ENCODE data around the gene TPPP3.

TPPP3 gene

DNA sequence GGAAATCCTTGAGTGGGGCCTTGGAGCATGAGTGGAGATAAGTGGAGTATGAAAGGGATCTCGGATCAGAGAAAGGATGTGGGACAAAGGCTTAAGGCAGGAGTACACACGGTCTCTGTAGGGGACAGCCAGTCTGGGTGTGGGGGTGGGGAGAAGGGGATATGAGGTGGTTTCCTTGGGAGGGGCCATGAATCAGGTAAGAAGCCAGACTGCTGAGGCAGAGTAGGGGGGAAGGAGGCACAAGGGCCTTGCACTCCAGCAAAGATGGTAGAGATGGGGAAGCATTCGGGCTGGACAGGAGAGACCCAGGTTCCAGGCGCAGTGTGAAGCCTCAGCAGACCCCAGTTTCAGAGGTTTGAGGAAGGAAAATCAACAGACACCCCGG, 39.2 kb upstream of the TPPP3 start:
- Histone ChIP-seq H3K36me3 (ENCODE audit: insufficient read depth, low read depth, low read length) (peaks cover 8% of the 10 kb centered on the region), H3K27me3 (ENCODE audit: insufficient read depth, low read length) (peaks cover 31% of the 10 kb centered on the region), H3K4me1 (ENCODE audit: insufficient read depth, low read length) (peaks cover 22% of the 10 kb centered on the region; the same call in 1 of the 2 replicates), H3K4me3 (ENCODE audit: low read length) (peak overlapping the region; percentile 89; the same call in 1 of the 2 replicates), H3K9ac (ENCODE audit: low read depth, low read length) (peak overlapping the region; percentile 73; the same call in 1 of the 2 replicates), H3K27ac (ENCODE audit: low read length) (no peak overlapping the region), H3K9me3 (ENCODE audit: insufficient read depth, low read depth, low read length) (no peaks in the 10 kb centered on the region)

DNA sequence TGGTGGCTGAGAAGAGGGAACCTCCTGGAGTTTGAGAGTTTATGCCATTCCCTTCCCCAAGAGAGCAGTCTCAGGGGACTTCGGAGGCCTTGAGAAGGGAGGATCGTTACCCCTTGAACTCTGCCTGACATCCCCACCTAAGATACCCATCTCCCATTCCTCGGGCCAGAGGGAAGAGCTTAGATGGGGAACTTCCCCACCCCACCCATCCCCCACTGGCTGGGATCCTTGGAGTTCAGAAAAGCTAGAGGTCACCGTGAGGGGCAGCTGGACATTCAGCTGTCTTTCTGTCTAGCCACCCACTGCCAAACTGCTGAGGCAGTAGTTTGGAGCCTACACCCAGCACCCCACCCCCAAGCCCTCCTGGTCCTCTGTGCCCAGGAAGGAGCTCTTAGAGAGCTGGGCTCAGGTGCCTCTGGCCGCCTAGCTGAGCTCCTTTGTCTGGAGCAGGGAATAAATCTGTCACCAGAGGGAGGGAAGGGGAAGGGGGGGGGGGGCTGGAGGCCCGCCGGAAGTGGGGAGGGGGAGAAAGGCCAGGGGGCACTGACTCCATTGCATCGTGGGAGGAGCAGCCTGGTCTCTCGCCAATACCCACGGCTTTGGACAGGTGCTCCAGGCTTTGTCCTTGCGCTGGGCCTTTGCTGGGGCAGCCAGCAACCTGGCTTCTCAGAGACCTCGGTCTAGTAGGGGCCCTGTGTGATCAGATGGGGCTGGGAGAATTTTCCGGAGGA, 38.6 kb upstream of the TPPP3 start:
- H3K4me1 ChIP-seq (ENCODE audit: insufficient read depth, low read length): peaks cover 22% of the 10 kb centered on the region; the same call in 1 of the 2 replicates
- peaks cover 31% of the 10 kb centered on the region for H3K27me3 ChIP-seq (ENCODE audit: insufficient read depth, low read length)
- peaks cover 2% of the 10 kb centered on the region; the same call in 1 of the 2 replicates for H3K36me3 ChIP-seq (ENCODE audit: insufficient read depth, low read depth, low read length)
- no peak overlapping the region for H3K27ac ChIP-seq (ENCODE audit: low read length)
- no peaks in the 10 kb centered on the region for H3K9me3 ChIP-seq (ENCODE audit: insufficient read depth, low read depth, low read length)
- peak overlapping the region; percentile 73; the same call in 1 of the 2 replicates for H3K9ac ChIP-seq (ENCODE audit: low read depth, low read length)
- H3K4me3 ChIP-seq (ENCODE audit: low read length): peak overlapping the region; percentile 89

DNA sequence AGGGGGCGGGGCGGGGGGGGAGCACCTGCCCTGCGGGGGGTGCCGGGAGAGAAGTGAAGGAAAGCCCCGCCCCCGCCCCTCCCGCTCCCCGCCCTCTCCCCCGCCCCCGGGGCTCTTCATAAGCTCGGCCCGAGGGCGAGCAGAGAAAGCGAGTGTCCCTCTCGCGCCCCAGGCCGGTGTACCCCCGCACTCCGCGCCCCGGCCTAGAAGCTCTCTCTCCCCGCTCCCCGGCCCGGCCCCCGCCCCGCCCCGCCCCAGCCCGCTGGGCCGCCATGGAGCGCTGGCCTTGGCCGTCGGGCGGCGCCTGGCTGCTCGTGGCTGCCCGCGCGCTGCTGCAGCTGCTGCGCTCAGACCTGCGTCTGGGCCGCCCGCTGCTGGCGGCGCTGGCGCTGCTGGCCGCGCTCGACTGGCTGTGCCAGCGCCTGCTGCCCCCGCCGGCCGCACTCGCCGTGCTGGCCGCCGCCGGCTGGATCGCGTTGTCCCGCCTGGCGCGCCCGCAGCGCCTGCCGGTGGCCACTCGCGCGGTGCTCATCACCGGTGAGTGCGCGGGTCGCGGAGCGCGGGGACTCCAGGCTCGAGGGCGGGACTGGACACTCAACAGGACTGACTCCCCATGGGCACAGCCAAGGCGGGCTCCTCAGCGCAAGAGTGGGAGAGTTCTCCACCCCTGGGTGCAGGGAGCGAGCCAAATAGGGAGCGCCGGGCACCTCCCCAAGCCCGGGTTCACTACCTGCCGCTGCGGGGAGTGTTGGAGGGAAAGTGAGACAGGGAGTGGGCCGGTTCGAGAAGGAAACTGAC, 37.9 kb upstream of the TPPP3 start, which contains the start of gene HSD11B2:
HSD11B2 (plus strand) TSS at position 145 of the 798 bp plus-strand sequence; CDS start at position 273, 128 bp downstream.
- H3K9ac ChIP-seq (ENCODE audit: low read depth, low read length): peak within 1 kb of the TSS; percentile 71; the same call in 1 of the 2 replicates
- no peak within 1 kb of the TSS for H3K27ac ChIP-seq (ENCODE audit: low read length)
- H3K4me3 ChIP-seq (ENCODE audit: low read length): peak within 1 kb of the TSS; percentile 89

DNA sequence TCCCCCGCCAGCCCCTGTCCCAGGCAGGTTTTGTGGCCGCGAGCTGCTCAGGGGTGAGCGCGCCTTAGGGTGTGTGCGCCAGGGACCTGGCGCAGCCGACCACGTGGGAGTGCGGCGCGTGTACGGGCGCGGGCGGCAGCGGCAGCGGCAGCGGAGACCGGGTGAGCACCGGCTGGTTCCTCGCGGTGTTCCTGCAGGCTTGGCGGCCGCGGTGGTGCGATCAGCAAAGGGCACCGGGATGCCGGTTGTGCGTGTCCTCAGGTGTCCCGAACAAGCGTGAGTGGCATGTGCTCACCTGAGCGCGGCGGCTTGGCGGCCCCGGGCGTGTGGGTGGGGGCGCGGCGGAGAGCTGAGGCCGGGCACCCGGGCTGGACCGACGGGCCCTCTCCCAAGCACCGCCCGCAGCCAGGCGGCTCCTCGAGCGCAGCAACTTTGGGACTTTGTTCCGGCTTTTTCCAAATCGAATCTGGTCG, 37.2 kb upstream of the TPPP3 start:
- H3K9me3 ChIP-seq (ENCODE audit: insufficient read depth, low read depth, low read length): no peaks in the 10 kb centered on the region
- peaks cover 31% of the 10 kb centered on the region for H3K27me3 ChIP-seq (ENCODE audit: insufficient read depth, low read length)
- peak overlapping the region; percentile 70 for H3K4me3 ChIP-seq (ENCODE audit: low read length)
- peaks cover 26% of the 10 kb centered on the region; the same call in 1 of the 2 replicates for H3K4me1 ChIP-seq (ENCODE audit: insufficient read depth, low read length)
- H3K36me3 ChIP-seq (ENCODE audit: insufficient read depth, low read depth, low read length): no peaks in the 10 kb centered on the region
- H3K9ac ChIP-seq (ENCODE audit: low read depth, low read length): peak overlapping the region; percentile 71; the same call in 1 of the 2 replicates
- no peak overlapping the region for H3K27ac ChIP-seq (ENCODE audit: low read length)

More for the DNA sequence above, 37.9 kb upstream of the TPPP3 start, which contains the start of gene HSD11B2:
- Histone ChIP-seq H3K9me3 (ENCODE audit: insufficient read depth, low read depth, low read length) (no peaks in the 10 kb centered on the region), H3K4me1 (ENCODE audit: insufficient read depth, low read length) (peaks cover 22% of the 10 kb centered on the region; the same call in 1 of the 2 replicates), H3K27me3 (ENCODE audit: insufficient read depth, low read length) (peaks cover 31% of the 10 kb centered on the region), H3K36me3 (ENCODE audit: insufficient read depth, low read depth, low read length) (no peaks in the 10 kb centered on the region)

- no peak overlapping the region for H3K27ac ChIP-seq (ENCODE audit: low read length)
- H3K9ac ChIP-seq (ENCODE audit: low read depth, low read length): peak overlapping the region; percentile 71; the same call in 1 of the 2 replicates
- peaks cover 32% of the 10 kb centered on the region for H3K4me1 ChIP-seq (ENCODE audit: insufficient read depth, low read length)
- peaks cover 31% of the 10 kb centered on the region for H3K27me3 ChIP-seq (ENCODE audit: insufficient read depth, low read length)
- no peaks in the 10 kb centered on the region for H3K9me3 ChIP-seq (ENCODE audit: insufficient read depth, low read depth, low read length)
- H3K4me3 ChIP-seq (ENCODE audit: low read length): peak overlapping the region; percentile 70
- H3K36me3 ChIP-seq (ENCODE audit: insufficient read depth, low read depth, low read length): no peaks in the 10 kb centered on the region
Observed at GRCh38 chr16:67429799-67430503, 36.7 kb upstream of the TPPP3 start.

- Histone ChIP-seq H3K4me3 (ENCODE audit: low read length) (no peak overlapping the region; the same call in 1 of the 2 replicates), H3K27ac (ENCODE audit: low read length) (no peak overlapping the region), H3K9me3 (ENCODE audit: insufficient read depth, low read depth, low read length) (no peaks in the 10 kb centered on the region), H3K36me3 (ENCODE audit: insufficient read depth, low read depth, low read length) (no peaks in the 10 kb centered on the region), H3K27me3 (ENCODE audit: insufficient read depth, low read length) (peaks cover 31% of the 10 kb centered on the region), H3K4me1 (ENCODE audit: insufficient read depth, low read length) (peaks cover 39% of the 10 kb centered on the region), H3K9ac (ENCODE audit: low read depth, low read length) (no peak overlapping the region)
Observed at GRCh38 chr16:67429053-67429798, 35.9 kb upstream of the TPPP3 start.

DNA sequence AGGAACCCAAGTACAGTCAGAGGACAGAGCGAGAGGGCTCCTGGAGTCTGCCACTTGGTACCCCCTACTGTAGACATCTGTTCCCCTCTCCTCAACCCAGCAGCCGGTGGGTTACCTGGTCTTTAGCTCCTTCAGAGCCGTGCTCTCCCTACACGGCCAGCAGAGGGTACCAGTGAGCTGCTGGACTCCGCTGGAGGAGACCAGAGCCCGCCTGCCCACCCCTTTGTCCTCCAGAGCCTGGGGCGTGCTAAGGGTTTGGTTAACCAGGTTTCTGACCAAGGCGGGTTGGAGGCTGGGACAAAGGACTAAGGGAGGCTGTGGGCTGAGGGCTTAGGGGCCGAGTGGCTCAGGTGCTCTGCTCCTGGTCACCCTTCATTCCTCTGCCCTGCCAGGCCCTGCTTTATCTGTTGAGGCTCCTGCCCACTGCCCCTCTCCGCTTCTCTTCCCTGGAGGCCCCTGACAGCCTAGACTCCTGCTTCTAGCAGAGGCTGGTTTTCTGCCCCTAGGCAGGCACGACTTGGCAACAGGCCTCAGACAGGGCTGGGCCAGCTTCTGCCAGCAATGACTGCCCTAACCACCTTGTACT, 34.9 kb upstream of the TPPP3 start:
- H3K36me3 ChIP-seq (ENCODE audit: insufficient read depth, low read depth, low read length): no peaks in the 10 kb centered on the region
- no peak overlapping the region for H3K4me3 ChIP-seq (ENCODE audit: low read length)
- no peak overlapping the region for H3K27ac ChIP-seq (ENCODE audit: low read length)
- H3K9ac ChIP-seq (ENCODE audit: low read depth, low read length): peak overlapping the region; percentile 34; the same call in 1 of the 2 replicates
- peaks cover 31% of the 10 kb centered on the region for H3K27me3 ChIP-seq (ENCODE audit: insufficient read depth, low read length)
- peaks cover 45% of the 10 kb centered on the region for H3K4me1 ChIP-seq (ENCODE audit: insufficient read depth, low read length)
- H3K9me3 ChIP-seq (ENCODE audit: insufficient read depth, low read depth, low read length): no peaks in the 10 kb centered on the region

- no peak overlapping the region for H3K4me3 ChIP-seq (ENCODE audit: low read length)
- H3K36me3 ChIP-seq (ENCODE audit: insufficient read depth, low read depth, low read length): no peaks in the 10 kb centered on the region
- H3K4me1 ChIP-seq (ENCODE audit: insufficient read depth, low read length): peaks cover 35% of the 10 kb centered on the region
- H3K9me3 ChIP-seq (ENCODE audit: insufficient read depth, low read depth, low read length): no peaks in the 10 kb centered on the region
- peaks cover 31% of the 10 kb centered on the region for H3K27me3 ChIP-seq (ENCODE audit: insufficient read depth, low read length)
- no peak overlapping the region for H3K9ac ChIP-seq (ENCODE audit: low read depth, low read length)
- H3K27ac ChIP-seq (ENCODE audit: low read length): no peak overlapping the region
Observed at GRCh38 chr16:67426950-67427349, 33.7 kb upstream of the TPPP3 start.

- Histone ChIP-seq H3K9me3 (ENCODE audit: insufficient read depth, low read depth, low read length) (no peaks in the 10 kb centered on the region), H3K9ac (ENCODE audit: low read depth, low read length) (peak overlapping the region; percentile 79; the same call in 1 of the 2 replicates), H3K36me3 (ENCODE audit: insufficient read depth, low read depth, low read length) (no peaks in the 10 kb centered on the region), H3K4me3 (ENCODE audit: low read length) (no peak overlapping the region), H3K27me3 (ENCODE audit: insufficient read depth, low read length) (peaks cover 25% of the 10 kb centered on the region), H3K4me1 (ENCODE audit: insufficient read depth, low read length) (peaks cover 35% of the 10 kb centered on the region), H3K27ac (ENCODE audit: low read length) (no peak overlapping the region)
Observed at GRCh38 chr16:67426022-67426421, 32.7 kb upstream of the TPPP3 start.

DNA sequence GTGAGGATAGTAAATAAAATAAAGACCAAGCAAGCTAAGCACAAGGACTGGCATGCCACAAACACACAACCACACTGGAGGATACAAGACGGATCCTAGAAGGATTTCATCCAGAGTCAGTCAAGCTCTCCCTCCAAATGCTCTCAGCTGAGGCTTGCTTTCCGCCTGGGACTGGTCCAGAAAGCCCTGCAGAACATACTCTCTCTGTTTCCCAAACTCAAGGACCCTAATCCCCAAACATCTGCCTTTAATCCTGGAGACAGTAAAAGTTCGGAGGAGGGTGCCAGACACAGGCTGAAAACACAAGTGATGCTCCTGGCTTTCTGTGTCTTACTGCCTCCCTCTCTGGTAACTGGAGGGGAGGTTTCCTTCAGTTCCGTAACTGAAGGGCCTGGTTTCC, 32.3 kb upstream of the TPPP3 start:
- Histone ChIP-seq H3K4me1 (ENCODE audit: insufficient read depth, low read length) (peaks cover 35% of the 10 kb centered on the region), H3K9me3 (ENCODE audit: insufficient read depth, low read depth, low read length) (no peaks in the 10 kb centered on the region), H3K27ac (ENCODE audit: low read length) (peak overlapping the region; percentile 90), H3K9ac (ENCODE audit: low read depth, low read length) (peak overlapping the region; percentile 79; the same call in 1 of the 2 replicates), H3K4me3 (ENCODE audit: low read length) (peak overlapping the region; percentile 55), H3K27me3 (ENCODE audit: insufficient read depth, low read length) (peaks cover 24% of the 10 kb centered on the region), H3K36me3 (ENCODE audit: insufficient read depth, low read depth, low read length) (no peaks in the 10 kb centered on the region)

Data from iPS-20b (cell line).